Skin of body (tissue), 2 donors: Measurements from ENCODE around the gene MRPL49. TPM values are rescaled to one million over a fixed set of nuclear protein-coding genes. Genes with fewer than 3 reads are reported as not detected.
A peak's percentile ranks its signal among the peaks of the same experiment; 100 is the strongest.

ENCODE experiments used
- DNase-seq: peaks from one replicate; lab custom pipeline; 2025; lab: John Stamatoyannopoulos, UW
- total RNA-seq: library from RNA; depleted of rRNA; stranded (reverse); fragments of >200 nt; gene quantifications from one replicate; pipeline ENCODE4 v1.2.3, GENCODE V29; 2014

MRPL49 gene
- total RNA-seq, 1 donor from 2014 or later, result 35.5 TPM

DNA sequence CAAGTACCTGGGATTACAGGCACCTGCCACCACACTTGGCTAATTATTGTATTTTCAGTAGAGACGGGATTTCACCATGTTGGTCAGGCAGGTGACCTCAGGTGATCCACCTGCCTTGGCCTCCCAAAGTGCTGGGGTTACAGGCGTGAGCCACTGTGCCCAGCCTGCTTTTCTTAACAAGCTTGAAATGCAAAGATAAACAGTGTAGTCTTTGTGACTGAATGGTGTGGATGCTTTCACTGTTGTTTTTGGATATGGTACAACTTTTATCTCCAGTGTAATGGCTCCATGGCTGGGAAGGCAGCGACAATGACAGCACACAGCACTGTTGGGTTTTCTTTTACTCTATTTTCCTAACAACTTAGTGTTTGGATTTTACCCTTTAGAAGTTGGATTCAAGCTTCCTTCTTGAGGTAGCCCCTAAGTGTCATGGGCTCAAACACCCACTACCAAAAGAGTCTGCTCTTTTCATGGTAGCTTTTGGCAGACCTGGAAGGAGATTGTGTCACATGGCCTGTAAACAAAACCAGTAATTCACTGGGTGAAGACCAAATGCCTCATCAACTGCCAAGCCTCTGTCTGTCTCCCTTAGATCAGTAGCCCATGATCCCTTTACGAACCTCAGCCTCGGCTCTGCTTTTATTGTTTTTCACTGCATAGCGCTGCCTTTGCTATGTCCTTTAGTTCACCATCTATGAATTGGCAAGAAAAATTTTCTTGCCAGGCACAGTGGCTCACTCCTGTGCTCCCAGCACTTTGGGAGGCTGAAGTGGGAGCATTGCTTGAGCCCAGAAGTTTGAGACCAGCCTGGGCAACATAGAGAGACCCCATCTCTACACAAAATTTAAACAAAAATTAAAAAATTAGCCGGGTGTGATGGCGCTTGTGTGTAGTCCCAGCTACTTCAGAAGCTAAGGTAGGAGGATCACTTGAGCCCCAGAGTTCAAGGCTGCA, 19.7 kb upstream of the MRPL49 start:
- no peak for DNase-seq

DNA sequence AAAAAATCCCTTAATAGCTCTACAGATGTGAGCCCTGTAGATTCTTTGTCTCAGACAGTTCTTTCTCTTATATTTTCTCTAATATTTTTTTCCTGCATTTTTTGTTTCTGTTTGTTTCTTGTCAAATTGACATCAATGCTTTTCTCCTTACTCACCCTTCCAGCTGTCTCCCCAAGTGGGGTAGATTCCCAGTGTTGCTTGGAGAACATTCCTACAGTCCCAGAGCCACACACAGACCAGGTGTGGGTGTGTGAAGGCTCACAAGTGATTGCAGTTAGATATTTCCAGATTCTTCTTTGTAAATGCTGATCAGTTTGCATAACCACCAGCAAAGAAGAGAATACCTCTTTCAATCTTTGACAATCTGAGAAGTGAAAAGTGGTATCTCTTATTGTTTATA, 18.6 kb upstream of the MRPL49 start:
- DNase-seq, result no peak

DNA sequence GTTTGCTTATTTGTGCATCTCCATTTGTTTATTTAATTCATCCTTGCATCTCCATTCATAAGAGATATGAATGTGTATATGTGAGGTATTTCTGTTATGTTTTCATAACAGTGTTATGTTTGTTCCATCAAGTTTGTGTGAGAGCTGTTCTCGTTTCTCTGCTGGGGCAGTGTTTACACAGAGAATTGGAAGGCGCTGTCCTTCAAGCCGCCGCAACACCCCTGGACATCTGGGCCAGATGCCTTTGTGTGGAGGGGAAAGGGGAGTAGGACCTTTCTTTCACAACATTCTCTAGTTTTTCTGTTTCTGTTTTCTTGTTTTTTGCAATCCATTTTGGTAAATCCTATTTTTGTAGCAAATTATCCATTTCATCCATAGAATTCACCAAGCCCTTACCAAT, 17.5 kb upstream of the MRPL49 start:
- no peak for DNase-seq

DNA sequence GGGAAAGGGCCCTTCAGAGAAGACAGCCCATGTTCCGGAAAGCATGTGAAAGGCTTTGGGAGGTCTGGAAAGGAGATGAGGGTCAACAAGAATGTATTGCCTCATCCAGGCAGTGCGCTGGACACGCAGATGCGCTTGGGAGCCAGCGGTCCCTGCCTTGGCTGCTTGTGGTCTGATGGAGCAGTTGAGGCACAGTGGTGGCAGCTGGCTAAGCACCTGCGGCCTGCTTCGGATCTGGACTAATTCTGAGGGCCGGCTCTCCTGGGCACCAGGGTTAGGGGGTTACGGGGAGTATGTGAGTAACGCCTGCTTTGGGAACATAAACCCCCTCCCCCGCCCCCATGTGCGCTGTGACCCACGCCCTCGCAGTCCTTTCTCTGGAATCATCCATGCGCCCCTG, 15.0 kb upstream of the MRPL49 start:
- DNase-seq, result no peak

DNA sequence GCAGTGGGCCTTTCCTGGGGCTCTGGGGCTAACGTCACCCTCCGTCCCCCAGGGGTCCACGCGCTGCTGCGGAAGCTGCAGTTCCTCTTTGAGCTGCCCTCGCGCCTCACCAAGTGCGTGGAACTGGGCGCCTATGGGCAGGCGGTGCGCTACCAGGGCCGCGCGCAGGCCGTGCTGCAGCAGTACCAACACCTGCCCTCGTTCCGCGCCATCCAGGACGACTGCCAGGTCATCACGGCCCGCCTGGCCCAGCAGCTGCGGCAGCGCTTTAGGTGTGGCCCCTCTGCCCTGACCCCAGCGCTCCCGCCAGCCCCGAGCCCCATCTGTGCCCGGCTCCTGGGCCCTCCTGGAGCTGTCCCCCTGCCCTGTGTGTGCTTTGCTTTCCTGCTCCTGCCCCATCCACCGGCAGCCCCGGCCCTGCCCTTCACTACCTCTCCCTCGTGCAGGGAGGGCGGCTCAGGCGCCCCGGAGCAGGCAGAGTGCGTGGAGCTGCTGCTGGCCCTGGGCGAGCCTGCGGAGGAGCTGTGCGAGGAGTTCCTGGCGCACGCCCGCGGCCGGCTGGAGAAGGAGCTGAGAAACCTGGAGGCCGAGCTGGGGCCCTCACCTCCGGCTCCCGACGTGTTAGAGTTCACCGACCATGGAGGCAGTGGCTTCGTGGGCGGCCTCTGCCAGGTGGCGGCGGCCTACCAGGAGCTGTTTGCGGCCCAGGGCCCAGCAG, 14.2 kb upstream of the MRPL49 start:
- DNase-seq, result no peak

DNA sequence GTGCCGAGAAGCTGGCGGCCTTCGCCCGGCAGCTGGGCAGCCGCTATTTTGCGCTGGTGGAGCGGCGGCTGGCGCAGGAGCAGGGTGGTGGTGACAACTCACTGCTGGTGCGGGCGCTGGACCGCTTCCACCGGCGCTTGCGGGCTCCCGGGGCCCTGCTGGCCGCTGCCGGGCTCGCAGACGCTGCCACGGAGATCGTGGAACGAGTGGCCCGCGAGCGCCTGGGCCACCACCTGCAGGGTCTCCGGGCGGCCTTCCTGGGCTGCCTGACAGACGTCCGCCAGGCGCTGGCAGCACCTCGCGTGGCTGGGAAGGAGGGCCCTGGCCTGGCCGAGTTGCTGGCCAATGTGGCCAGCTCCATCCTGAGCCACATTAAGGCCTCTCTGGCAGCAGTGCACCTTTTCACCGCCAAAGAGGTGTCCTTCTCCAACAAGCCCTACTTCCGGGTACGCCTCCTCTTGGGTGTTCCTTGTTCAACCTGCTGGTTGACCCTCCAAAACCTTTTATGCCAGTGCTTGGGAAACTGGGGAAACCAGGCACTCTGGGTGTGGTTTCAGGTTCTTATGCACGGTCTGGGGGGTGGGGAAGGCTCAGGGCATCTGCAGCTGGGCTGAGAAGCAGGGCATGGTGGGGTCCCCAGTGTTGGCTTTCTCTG, 13.5 kb upstream of the MRPL49 start:
- no peak for DNase-seq

DNA sequence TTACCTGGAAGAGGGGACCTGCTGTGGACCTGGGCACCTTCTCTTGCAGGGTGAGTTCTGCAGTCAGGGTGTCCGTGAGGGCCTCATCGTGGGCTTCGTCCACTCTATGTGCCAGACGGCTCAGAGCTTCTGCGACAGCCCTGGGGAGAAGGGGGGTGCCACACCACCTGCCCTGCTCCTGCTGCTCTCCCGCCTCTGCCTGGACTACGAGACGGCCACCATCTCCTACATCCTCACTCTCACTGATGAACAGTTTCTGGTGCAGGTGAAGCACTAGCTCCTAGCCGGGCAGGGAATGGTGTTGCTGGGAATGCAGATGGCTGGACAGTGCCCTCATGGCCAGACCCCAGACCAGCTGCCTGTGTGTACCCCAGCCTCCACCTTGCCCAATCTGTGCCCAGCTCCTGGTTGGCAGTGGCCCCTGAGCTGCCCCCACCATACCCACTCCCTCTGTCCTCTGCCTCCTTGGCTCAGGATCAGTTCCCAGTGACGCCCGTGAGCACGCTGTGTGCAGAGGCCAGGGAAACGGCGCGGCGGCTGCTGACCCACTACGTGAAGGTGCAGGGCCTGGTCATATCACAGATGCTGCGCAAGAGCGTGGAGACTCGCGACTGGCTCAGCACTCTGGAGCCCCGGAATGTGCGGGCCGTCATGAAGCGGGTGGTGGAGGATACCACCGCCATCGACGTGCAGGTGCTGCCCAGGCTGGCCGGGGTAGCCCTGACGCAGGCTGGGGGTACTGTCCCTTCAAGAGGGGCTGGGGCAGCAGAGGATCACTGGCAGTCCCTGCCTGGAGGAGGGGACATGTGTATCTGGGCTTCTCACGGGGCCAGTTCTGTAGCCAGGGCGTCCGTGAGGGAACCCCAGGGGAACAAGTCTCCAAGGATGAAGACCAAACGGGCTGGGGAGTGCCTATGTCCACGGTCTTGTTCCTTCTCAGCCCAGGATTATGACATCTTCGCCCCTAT, 12.6 kb upstream of the MRPL49 start:
- no peak for DNase-seq

DNA sequence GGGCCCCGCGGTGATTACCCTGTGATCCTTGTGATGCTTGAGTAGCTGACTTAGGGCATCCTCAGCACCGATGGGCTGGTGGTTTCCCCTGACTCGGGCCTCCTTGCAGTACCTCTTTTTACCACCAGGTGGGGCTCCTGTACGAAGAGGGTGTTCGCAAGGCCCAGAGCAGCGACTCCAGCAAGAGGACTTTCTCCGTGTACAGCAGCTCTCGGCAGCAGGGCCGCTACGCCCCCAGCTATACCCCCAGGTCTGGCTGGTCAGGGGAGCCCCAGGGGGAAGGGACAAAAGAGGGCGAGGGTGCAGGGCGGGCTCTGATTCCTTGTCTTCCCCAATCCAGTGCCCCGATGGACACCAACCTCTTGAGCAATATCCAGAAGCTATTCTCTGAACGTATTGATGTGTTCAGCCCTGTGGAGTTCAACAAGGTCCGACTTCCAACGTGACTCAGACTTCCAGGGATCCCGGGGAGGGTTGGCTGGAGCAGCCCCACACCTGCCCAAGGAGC, 11.7 kb upstream of the MRPL49 start:
- DNase-seq, result peak; percentile 55

DNA sequence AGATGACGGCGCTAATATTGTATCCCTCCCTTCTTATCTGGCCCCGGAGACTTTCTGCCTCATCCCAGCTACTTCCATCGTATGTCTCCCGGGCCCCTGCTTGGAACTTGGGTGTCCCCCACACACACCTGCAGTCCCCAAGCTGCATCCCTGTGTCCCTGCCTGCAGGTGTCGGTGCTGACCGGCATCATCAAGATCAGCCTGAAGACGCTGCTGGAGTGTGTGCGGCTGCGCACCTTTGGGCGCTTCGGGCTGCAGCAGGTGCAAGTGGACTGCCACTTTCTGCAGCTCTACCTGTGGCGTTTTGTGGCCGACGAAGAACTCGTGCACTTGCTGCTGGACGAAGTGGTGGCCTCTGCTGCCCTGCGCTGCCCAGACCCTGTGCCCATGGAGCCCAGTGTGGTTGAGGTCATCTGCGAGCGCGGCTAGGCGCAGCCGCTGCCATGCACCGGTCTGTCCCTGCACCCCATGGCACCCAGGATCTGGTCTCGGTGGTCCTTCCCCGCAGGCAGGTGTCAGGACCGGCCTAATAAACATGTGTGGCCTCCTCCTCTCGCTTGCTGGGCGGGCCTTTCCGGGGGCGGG, 10.9 kb upstream of the MRPL49 start:
- DNase-seq, result no peak

DNA sequence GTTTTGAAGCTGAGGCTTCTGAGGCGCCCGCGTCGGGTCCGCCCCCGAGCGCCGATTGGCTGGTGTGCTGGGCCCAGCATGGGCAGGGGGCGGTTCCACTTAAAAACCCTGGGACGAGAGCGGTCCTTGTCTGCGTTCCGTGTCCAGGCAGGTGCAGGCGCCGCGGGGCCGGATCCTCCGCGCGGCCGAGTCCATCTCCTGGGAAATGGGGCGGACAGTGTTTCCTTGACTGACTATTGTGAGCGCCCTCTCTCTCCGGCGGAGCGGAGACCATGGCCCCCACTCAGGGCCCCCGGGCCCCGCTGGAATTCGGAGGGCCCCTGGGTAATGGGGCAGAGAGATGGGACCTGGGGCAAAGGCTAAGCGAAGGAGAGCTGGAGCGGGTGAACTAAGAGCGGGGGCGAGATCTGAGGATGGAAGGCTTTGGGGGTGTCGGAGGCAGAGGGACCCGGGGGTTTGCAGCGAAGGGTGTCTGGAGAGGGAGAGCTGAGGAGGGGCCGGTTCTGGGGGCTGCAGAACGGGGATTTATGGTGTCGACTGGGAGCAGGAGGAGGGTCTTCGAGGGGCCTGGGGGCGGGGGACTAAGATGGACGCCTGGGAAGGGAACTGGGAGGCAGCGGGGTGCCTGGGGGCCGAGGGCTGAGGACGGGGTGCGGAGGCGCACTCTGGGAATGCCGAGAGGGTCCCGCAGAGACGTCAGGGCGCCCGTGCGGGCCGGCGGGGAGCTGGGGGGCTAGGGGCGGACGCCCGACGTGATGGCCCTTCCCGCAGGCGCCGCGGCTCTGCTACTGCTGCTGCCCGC, 10.2 kb upstream of the MRPL49 start, which contains the start of gene TM7SF2:
TSS of gene TM7SF2 (plus strand) at position 129 of the 802 bp plus-strand sequence. CDS start at position 273, 144 bp downstream.
- DNase-seq, result peak; percentile 62

DNA sequence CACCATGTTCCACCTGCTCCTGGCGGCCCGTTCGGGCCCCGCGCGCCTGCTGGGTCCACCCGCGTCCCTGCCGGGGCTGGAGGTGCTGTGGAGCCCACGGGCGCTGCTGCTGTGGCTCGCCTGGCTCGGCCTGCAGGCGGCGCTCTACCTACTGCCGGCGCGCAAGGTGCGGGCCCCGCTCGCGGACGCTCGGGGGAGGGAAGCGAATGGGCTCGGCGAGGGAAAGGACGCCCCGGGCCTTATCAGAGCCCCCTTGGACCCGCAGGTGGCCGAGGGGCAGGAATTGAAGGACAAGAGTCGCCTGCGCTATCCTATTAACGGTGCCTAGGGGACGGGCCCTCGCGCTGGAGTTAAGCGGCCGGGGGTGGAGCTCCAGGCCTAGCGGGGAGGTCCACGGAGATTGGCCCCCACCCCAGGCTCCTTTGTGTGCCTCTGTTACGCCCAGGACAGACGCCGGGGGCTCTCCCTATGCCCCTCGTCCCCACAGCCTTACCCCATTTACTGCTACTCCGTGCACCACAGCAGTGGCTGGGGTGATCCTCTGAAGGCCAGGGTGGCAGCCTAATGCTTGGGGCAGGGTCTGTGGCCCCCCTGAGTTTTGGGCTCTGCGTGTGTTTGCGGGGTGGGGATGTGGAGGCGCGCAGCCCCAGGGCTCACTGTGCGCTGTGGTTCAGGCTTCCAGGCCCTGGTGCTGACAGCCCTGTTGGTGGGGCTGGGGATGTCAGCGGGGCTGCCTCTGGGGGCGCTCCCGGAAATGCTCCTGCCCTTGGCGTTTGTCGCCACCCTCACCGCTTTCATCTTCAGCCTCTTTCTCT, 9.4 kb upstream of the MRPL49 start:
- DNase-seq, result no peak

DNA sequence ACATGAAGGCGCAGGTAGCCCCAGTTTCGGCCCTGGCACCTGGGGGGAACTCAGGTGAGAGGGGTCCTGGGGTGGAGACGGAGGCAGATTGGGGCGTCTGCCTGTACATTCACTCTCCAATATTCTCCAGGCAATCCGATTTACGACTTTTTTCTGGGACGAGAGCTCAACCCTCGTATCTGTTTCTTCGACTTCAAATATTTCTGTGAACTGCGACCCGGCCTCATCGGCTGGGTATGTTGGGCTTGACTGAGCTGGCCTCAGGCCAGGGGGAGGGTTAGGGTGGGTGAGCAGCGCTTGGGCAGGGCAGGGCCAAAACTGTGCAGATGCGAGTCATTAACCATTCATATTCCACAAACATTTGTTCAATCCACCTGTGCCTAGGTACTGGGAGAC, 8.8 kb upstream of the MRPL49 start:
- DNase-seq, result no peak

DNA sequence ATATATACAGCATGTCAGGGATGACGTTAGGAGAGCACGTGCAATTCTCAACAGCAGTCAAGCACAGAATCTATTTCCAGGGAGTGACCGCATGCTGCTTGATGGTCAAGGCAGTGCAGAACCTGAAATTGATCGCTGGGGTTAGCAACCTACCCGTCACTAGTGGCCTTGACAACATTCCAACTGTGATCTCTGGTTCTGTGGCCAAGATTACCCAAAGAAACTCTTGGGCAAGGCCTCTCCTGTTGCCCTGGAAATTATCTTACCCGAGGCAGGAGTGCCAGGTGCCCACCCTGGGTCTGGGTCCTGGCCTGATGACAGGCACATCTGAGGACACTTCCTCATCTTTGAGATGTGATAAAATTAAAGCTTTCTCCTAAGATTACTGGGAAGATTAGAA, 8.3 kb upstream of the MRPL49 start:
- no peak for DNase-seq

DNA sequence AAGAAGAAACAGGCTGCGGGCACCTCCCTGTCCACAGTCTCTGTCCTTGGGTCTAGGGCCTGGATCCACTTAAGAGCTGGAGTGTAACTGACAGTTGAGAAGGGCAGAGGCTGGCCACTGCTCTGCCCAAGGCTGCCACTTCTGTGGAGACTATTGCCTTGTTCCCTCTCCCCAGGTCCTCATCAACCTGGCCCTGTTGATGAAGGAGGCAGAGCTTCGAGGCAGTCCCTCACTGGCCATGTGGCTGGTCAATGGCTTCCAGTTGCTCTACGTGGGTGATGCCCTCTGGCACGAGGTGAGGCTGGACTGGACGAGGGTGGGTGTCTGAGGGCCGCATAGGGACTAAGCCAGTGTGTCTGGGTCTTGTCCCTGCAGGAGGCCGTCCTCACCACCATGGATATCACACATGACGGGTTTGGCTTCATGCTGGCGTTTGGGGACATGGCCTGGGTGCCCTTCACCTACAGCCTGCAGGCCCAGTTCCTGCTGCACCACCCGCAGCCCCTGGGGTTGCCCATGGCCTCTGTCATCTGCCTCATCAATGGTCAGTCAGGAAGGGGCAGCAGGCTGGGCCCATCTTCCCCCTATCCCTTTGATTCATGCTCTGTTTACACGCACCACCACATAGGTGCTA, 7.5 kb upstream of the MRPL49 start:
- DNase-seq, result no peak

DNA sequence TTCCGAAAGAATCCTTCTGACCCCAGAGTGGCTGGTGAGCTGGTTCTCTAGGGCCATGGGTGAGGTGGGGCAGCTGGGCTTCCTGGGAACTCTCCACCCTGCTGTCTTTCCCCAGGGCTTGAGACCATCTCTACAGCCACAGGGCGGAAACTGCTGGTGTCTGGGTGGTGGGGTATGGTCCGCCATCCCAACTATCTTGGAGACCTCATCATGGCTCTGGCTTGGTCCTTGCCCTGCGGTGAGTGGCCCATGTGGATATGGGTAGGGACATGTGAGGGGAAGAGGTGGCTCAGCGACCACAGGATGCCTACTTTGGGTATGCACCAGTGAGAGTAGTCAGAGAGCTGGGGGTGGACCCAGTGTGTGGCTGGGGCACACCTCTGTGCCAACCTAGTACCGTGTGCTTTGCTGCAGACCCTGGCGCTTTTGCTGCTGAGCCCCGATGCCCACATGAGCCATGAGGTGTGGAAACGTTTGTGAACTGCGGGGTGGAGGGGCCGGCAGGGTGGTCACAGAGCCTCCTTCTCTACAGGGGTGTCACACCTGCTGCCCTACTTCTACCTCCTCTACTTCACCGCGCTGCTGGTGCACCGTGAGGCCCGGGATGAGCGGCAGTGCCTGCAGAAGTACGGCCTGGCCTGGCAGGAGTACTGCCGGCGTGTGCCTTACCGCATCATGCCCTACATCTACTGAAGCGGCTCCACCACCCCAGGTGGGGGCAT, 6.6 kb upstream of the MRPL49 start:
- DNase-seq, result no peak

DNA sequence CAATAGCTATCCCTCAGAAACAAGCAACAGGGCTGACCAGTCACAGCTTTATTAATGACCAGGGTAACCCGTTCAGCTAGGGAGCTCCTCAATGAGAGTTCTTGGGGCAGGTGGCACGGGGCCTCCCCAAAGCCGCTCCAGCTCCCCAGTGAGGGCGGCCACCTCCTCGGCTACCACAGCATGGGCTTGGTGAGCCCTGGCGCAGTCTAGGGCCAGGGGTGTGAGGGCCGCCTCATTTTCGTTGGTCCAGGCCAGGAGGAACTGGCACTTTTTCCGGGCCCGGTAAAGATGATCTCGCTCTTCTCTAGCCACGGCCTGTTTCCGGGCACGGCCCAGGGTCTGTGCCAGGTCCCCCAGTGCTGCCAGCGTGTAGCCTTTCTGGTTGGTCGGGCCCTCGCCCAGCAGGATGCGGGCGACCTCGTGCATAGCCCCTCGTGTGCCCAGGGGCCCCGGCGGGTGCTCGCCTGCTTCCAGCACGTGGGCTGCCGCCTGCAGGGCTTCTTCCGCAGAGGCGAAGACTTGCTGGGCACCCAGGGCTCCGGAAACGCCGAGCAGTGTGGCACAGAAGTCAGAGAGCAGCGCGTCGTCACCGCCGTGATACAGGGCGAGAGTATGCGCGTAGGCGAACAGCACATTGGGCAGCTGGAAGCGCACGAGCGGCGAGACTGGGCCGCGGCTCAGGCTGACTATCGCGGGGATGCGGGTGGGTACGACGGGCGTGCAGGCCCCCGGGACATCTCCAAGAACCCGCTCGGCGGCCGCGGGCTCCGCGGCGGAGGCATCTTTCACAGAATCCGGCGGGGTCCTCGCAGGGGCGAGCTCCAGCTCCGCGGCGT, 5.5 kb upstream of the MRPL49 start:
- DNase-seq, result no peak
